ENCODE measurements around the gene P4HA2. TPM values are rescaled to one million over a fixed set of nuclear protein-coding genes. Genes with fewer than 3 reads are reported as not detected.
A peak's percentile ranks its signal among the peaks of the same experiment; 100 is the strongest.

P4HA2 gene
- total and polyA plus RNA-seq, 9 of the 15 experiments (the other 6 are each of a cell fraction or from before 2014, with no cell fraction given): 9.6 to 50.0 (median 12.7) TPM

DNA sequence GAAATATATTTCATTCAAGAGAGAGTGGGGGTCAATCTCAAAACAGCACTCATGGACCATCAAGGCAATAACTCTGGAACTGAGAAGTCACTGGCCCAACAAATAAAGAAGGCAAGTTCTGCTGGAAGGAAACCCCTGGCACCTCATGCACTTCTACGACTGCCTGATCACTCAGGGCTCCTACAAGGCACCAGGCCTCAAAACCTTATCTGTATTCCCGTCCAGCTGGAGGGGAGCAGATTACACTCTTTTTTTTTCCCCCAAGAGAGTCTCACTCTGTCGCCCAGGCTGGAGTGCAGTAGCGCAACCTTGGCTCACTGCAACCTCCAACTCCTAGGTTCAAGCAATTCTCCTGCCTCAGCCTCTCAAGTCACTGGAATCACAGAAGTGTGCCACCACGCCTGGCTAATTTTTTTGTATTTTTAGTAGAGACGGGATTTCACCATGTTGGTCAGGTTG, 49.9 kb downstream of the P4HA2 start:
- peak overlapping the region; percentile 76 for H2AFZ ChIP-seq (ENCODE audit: low read depth, low read length)
- peak in 2 of 4 experiments; percentile 83 to 91 for DNase-seq (ENCODE audit: extremely low read depth in 1 of 4, low spot score in 3 of 4)
- H3K4me3 ChIP-seq: no peak overlapping the region
- WGBS (ENCODE audit: insufficient coverage, low coverage, missing lambda C conversion rate): 6% methylated on average over 6 of the region's 6 CpGs
- no TSS peak for BruUV-seq (replicated peaks)
- peak; percentile 73 for ATAC-seq
- H3K79me2 ChIP-seq (ENCODE audit: control insufficient read depth, insufficient read depth, low read length): peaks cover 25% of the 10 kb centered on the region
- H3K4me1 ChIP-seq (replicated peaks in 1 of 2; ENCODE audit: control insufficient read depth in 2 of 2, insufficient read depth in 2 of 2, low read length in 2 of 2): peaks cover 16 to 37% of the 10 kb centered on the region in 2 experiments
- peak overlapping the region; percentile 82 for H3K4me2 ChIP-seq (ENCODE audit: insufficient read depth, low read length)
- peak overlapping the region; percentile 61 to 70; a peak in 3 of 4 replicates for H3K9ac ChIP-seq (ENCODE audit: insufficient read depth in 1 of 2, low read depth in 2 of 2, low read length in 2 of 2)
- H3K27ac ChIP-seq (ENCODE audit: extremely low read depth, low read depth, low read length): peak overlapping the region; percentile 85
- H4K20me1 ChIP-seq (replicated peaks; ENCODE audit: control insufficient read depth, insufficient read depth, low read length): no peaks in the 10 kb centered on the region
- ChIA-PET POLR2A (interaction anchor here (0.6 to 1.5 kb wide), 4 partner anchors 13 to 95 kb away, joined by 3 read pairs; no protein-coding TSS in a partner anchor), CTCF (ENCODE audit: low intra/inter-chr PET ratio) (interaction anchor here (1.5 to 2.0 kb wide), 2 partner anchors 113 to 114 kb away, joined by 3 to 18 read pairs; no protein-coding TSS in a partner anchor)
- H3K9me1 ChIP-seq (ENCODE audit: control insufficient read depth, insufficient read depth, low read length): no peaks in the 10 kb centered on the region
- H3K36me3 ChIP-seq (ENCODE audit: control insufficient read depth, insufficient read depth, low read length): peaks cover 5% of the 10 kb centered on the region; the same call in 1 of the 3 replicates
- in situ Hi-C loops (cut with MboI): loop anchor here (5.0 kb wide), 1 partner anchor 110 kb away; no protein-coding TSS in a partner anchor
- H3K9me3 ChIP-seq (replicated peaks; ENCODE audit: control insufficient read depth, insufficient read depth, low read depth, low read length): no peaks in the 10 kb centered on the region
- FAIRE-seq: peak; percentile 83
- intact Hi-C loops (cut with micrococcal nuclease): loop anchor here (1.0 to 2.0 kb wide), 3 partner anchors 63 to 112 kb away; no protein-coding TSS in a partner anchor
- no peaks in the 10 kb centered on the region for H3K27me3 ChIP-seq (ENCODE audit: control insufficient read depth in 2 of 2, insufficient read depth in 2 of 2, low read length in 2 of 2)
- TF ChIP-seq CC2D1A (IDR thresholded peaks at IDR 0.05): peak; percentile 66; the same call in 1 of the 2 replicates
- TF ChIP-seq, protein P1, sequence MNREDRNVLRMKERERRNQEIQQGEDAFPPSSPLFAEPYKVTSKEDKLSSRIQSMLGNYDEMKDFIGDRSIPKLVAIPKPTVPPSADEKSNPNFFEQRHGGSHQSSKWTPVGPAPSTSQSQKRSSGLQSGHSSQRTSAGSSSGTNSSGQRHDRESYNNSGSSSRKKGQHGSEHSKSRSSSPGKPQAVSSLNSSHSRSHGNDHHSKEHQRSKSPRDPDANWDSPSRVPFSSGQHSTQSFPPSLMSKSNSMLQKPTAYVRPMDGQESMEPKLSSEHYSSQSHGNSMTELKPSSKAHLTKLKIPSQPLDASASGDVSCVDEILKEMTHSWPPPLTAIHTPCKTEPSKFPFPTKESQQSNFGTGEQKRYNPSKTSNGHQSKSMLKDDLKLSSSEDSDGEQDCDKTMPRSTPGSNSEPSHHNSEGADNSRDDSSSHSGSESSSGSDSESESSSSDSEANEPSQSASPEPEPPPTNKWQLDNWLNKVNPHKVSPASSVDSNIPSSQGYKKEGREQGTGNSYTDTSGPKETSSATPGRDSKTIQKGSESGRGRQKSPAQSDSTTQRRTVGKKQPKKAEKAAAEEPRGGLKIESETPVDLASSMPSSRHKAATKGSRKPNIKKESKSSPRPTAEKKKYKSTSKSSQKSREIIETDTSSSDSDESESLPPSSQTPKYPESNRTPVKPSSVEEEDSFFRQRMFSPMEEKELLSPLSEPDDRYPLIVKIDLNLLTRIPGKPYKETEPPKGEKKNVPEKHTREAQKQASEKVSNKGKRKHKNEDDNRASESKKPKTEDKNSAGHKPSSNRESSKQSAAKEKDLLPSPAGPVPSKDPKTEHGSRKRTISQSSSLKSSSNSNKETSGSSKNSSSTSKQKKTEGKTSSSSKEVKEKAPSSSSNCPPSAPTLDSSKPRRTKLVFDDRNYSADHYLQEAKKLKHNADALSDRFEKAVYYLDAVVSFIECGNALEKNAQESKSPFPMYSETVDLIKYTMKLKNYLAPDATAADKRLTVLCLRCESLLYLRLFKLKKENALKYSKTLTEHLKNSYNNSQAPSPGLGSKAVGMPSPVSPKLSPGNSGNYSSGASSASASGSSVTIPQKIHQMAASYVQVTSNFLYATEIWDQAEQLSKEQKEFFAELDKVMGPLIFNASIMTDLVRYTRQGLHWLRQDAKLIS (CRISPR knock-in tag; IDR thresholded peaks at IDR 0.05): no peak
- no peak for TF ChIP-seq REST (IDR thresholded peaks at IDR 0.05; ENCODE audit: borderline replicate concordance)
- TF ChIP-seq REST (CRISPR knock-in tag; IDR thresholded peaks at IDR 0.05; ENCODE audit: low read depth): no peak
- TF ChIP-seq ZNF766 (CRISPR knock-in tag; conservative IDR thresholded peaks at IDR 0.05): peak; percentile 42; the same call in 1 of the 2 replicates
- TF ChIP-seq ZBTB9 (CRISPR knock-in tag; IDR thresholded peaks at IDR 0.05): no peak; the same call in 1 of the 2 replicates
- no peak for TF ChIP-seq SIN3A (IDR thresholded peaks at IDR 0.05; ENCODE audit: borderline replicate concordance in 2 of 2, control insufficient read depth in 1 of 2, low read depth in 2 of 2, low read length in 2 of 2)
- TF ChIP-seq CBX5 (IDR thresholded peaks at IDR 0.05; ENCODE audit: borderline replicate concordance, low read depth): peak; percentile 38; the same call in 1 of the 2 replicates

Data from K562 (cell line).